Parathyroid adenoma (tissue), 2 donors: ENCODE results near the gene ZNF469.

ENCODE experiments used
- H2AFZ ChIP-seq: fragments of 300-600 bp; sonication (generic); one replicate; pipeline ENCODE4 v1.7.0; 2017; ENCODE audit warnings: antibody characterized with exemption, mild to moderate bottlenecking
- H3K27ac ChIP-seq: fragments of 300-600 bp; sonication (generic); one replicate; pipeline ENCODE4 v1.7.0; 2017
- H3K27me3 ChIP-seq: fragments of 300-600 bp; sonication (generic); one replicate; pipeline ENCODE4 v1.7.0; 2017; ENCODE audit warnings: low read length; ENCODE audit not compliant: control insufficient read depth, insufficient read depth
- H3K36me3 ChIP-seq: fragments of 300-600 bp; sonication (generic); one replicate; pipeline ENCODE4 v1.7.0; 2017; ENCODE audit warnings: low read length; ENCODE audit not compliant: control insufficient read depth, insufficient read depth
- H3K4me1 ChIP-seq: fragments of 300-600 bp; sonication (generic); one replicate; pipeline ENCODE4 v1.7.0; 2017; ENCODE audit warnings: control low read depth
- H3K4me2 ChIP-seq: fragments of 300-600 bp; sonication (generic); one replicate; pipeline ENCODE4 v1.7.0; 2017; ENCODE audit warnings: low read length
- H3K4me3 ChIP-seq: fragments of 300-600 bp; sonication (generic); one replicate; pipeline ENCODE4 v1.7.0; 2017; ENCODE audit warnings: low read depth, low read length
- H3K79me2 ChIP-seq: fragments of 300-600 bp; sonication (generic); one replicate; pipeline ENCODE4 v1.7.0; 2017; ENCODE audit warnings: control low read depth
- H3K9ac ChIP-seq: fragments of 300-600 bp; sonication (generic); one replicate; pipeline ENCODE4 v1.7.0; 2017; ENCODE audit warnings: mild to moderate bottlenecking
- H3K9me3 ChIP-seq: fragments of 300-600 bp; sonication (generic); one replicate; pipeline ENCODE4 v1.7.0; 2017; ENCODE audit warnings: low read length; ENCODE audit not compliant: control insufficient read depth
- CTCF ChIP-seq: fragments of 300-600 bp; sonication (generic); IDR thresholded peaks from one replicate; pipeline ENCODE4 v1.7.0; 2017; ENCODE audit warnings: antibody characterized with exemption, mild to moderate bottlenecking
- donor health status: primary hyperparathyroidism.

The ZNF469 gene

GRCh38 chr16:88392111-88392510 is 9.4 kb downstream of the ZNF469 start:
- H3K27ac ChIP-seq = no peak overlapping the region
- no peaks in the 10 kb centered on the region for H3K4me1 ChIP-seq
- H3K27me3 ChIP-seq = no peaks in the 10 kb centered on the region
- no peaks in the 10 kb centered on the region for H3K9me3 ChIP-seq
- no peak overlapping the region for H3K4me2 ChIP-seq
- no peak for TF ChIP-seq CTCF
- H3K4me3 ChIP-seq = no peak overlapping the region
- no peaks in the 10 kb centered on the region for H3K36me3 ChIP-seq
- H2AFZ ChIP-seq = no peak overlapping the region
- H3K9ac ChIP-seq = no peak overlapping the region
- H3K79me2 ChIP-seq = no peaks in the 10 kb centered on the region

- H3K4me3 ChIP-seq = no peak overlapping the region
- no peaks in the 10 kb centered on the region for H3K27me3 ChIP-seq
- H3K9ac ChIP-seq = no peak overlapping the region
- no peaks in the 10 kb centered on the region for H3K79me2 ChIP-seq
- H3K27ac ChIP-seq = no peak overlapping the region
- no peak for TF ChIP-seq CTCF
- H2AFZ ChIP-seq = no peak overlapping the region
- H3K4me2 ChIP-seq = no peak overlapping the region
- no peaks in the 10 kb centered on the region for H3K9me3 ChIP-seq
- no peaks in the 10 kb centered on the region for H3K4me1 ChIP-seq
- no peaks in the 10 kb centered on the region for H3K36me3 ChIP-seq
These were observed 9.9 kb downstream of the ZNF469 start for GRCh38 chr16:88392616-88393015.

- no peak for TF ChIP-seq CTCF
- no peaks in the 10 kb centered on the region for H3K36me3 ChIP-seq
- H3K9ac ChIP-seq = no peak overlapping the region
- no peaks in the 10 kb centered on the region for H3K9me3 ChIP-seq
- no peaks in the 10 kb centered on the region for H3K27me3 ChIP-seq
- no peak overlapping the region for H3K27ac ChIP-seq
- no peak overlapping the region for H3K4me2 ChIP-seq
- no peaks in the 10 kb centered on the region for H3K79me2 ChIP-seq
- no peaks in the 10 kb centered on the region for H3K4me1 ChIP-seq
- no peak overlapping the region for H2AFZ ChIP-seq
- no peak overlapping the region for H3K4me3 ChIP-seq
These were observed 10.3 kb downstream of the ZNF469 start for GRCh38 chr16:88393034-88393433.

- H2AFZ ChIP-seq = no peak overlapping the region
- H3K79me2 ChIP-seq = no peaks in the 10 kb centered on the region
- no peaks in the 10 kb centered on the region for H3K9me3 ChIP-seq
- H3K4me1 ChIP-seq = no peaks in the 10 kb centered on the region
- no peak overlapping the region for H3K4me2 ChIP-seq
- TF ChIP-seq CTCF = no peak
- H3K4me3 ChIP-seq = no peak overlapping the region
- H3K27ac ChIP-seq = no peak overlapping the region
- H3K36me3 ChIP-seq = no peaks in the 10 kb centered on the region
- no peaks in the 10 kb centered on the region for H3K27me3 ChIP-seq
- H3K9ac ChIP-seq = no peak overlapping the region
These were observed 10.8 kb downstream of the ZNF469 start for GRCh38 chr16:88393571-88393970.

- Histone ChIP-seq H2AFZ (no peak overlapping the region), H3K9ac (no peak overlapping the region), H3K79me2 (no peaks in the 10 kb centered on the region), H3K27me3 (no peaks in the 10 kb centered on the region), H3K4me2 (no peak overlapping the region), H3K36me3 (no peaks in the 10 kb centered on the region), H3K4me1 (no peaks in the 10 kb centered on the region), H3K4me3 (no peak overlapping the region), H3K9me3 (no peaks in the 10 kb centered on the region), H3K27ac (no peak overlapping the region)
- no peak for TF ChIP-seq CTCF
These were observed 11.7 kb downstream of the ZNF469 start for GRCh38 chr16:88394426-88394825.
